A549 treated with RU486 at 1 μM for 4 hours (cell line): Measurements from ENCODE around the gene TRIM68. TPM values are rescaled to one million over a fixed set of nuclear protein-coding genes. Genes with fewer than 3 reads are reported as not detected.

Experiments
- total RNA-seq: library from RNA; stranded (reverse); fragments of 200-300 nt; extraction: Qiagen RNA extraction; gene quantifications from 5 replicates; pipeline ENCODE4 v1.2.3, GENCODE V29; 2022; ENCODE audit warnings: low read depth

Gene TRIM68, protein sequence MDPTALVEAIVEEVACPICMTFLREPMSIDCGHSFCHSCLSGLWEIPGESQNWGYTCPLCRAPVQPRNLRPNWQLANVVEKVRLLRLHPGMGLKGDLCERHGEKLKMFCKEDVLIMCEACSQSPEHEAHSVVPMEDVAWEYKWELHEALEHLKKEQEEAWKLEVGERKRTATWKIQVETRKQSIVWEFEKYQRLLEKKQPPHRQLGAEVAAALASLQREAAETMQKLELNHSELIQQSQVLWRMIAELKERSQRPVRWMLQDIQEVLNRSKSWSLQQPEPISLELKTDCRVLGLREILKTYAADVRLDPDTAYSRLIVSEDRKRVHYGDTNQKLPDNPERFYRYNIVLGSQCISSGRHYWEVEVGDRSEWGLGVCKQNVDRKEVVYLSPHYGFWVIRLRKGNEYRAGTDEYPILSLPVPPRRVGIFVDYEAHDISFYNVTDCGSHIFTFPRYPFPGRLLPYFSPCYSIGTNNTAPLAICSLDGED
- 6.9 to 10.7 TPM (median 9.2 TPM) in 5 replicates for total RNA-seq

DNA sequence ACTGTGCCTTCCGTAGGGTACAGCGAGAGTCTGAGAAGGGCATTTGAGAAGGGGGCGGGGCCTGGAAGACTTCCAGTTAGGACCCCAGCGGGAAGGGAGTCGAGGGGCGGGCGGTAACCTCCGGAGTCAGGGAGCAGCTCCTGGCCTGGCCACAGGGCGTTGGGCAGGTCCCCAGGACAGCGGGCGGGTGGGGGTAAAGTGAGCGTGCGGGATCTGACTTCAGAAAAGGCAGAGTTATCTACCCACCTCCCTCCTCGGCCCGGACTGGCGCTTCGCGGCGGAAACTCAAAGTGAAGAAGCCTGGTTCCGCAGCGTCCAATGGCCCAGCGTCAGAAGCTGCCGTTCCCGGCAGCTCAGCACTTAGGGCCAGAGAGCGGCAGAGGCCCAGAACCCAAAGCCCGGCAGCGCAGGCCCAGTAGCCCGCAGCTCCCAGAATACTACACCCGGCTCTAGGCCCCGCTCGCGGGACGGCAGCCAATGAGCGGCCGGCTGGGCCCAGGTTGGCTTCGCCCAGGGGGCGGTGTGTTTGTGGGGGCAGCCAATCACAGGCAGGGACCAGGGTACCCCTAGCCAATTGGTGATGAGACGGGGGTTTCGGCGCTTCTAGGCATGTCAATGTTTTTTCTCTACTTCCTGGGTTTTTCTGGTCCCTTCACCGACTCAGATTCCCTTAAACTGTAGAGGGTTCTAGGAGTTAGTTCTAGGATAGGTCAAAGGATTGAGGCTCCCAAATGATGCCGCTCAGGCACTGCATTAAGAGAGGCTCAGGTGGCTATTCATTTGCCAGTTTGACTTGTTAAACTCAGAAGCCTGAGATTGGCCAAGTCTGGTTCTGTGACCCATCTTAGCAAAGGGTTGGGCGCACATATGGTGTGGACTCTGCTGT, at the start of gene TRIM68:
TRIM68 (minus strand) TSS at position 451 of the 886 bp plus-strand sequence. CDS start 2,727 bp downstream, outside the sequence.

DNA sequence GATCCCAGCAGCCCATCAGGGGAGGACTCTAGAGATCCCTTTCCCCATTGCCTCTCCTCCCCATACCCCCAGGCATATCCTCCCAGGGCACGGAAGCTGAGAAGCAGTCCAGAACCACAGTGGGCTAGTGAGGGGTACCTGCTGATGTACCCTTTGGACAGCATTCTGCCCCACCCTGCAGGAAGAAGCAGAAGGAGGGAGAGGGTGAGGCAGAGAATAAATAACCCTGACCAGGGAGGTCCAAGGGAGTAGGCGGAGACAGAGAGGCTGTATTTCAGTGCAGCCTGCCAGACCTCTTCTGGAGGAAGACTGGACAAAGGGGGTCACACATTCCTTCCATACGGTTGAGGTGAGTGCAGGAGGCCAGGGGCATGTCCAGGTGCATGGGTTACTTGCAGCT, 35.7 kb upstream of the TRIM68 start, which contains the start of gene OR51E1:
OR51E1 (plus strand) TSS at position 301 of the 400 bp plus-strand sequence. CDS start 8,545 bp downstream, outside the sequence.

DNA sequence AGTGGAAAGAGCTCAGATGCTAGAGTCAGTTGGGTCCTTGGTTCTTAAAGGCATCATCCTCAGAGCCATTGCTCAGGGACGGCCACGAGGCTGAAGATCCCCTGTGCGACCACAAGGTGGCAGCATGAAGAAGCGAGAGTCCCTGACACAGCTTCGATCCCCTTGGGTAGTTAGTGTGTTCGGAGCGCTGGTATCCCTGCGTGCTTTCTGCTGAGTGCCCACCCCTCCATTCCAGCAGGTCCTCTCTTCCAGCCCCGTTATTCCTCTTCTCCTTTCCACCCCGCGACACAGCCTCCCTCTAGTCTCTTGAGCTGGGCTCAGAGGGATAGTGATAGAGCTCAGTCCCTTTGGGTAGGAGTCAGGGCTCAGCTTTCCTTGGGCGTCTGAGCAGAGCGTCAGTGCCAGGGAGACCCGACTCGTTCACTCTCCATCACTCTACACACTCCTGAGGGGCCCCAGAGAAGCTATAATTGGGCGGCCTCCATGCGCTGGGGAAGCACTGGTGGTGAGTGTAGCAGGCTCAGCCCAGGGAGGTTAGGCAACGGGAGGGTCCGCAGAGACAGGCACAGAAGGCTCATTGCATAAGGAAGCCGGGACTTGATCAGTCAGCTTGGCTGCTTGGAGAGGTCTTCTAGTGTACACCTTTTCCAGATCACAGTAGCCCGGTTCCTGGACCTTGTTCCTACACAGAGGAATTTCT, 29.1 kb upstream of the TRIM68 start, which contains the start of gene OR51D1:
OR51D1 (plus strand) TSS at position 516 of the 700 bp plus-strand sequence. CDS start 2,314 bp downstream, outside the sequence.

DNA sequence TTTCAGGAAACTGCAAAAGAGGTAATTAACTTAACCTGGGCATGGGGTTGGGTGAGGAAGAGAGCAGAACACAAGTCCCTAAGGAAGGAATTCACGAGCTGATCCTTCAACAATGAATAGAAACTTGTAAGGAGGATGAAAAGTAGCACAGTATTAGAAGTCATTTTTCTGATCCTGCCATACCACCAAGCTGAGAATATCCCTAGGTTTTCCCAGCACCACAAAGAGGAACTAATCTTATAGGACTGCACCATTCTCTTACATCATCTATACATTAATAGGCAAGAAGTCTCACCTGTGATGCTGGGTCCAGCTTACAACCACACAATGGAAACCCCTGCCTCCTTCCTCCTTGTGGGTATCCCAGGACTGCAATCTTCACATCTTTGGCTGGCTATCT, 14.3 kb downstream of the TRIM68 start, which contains the start of gene OR52I1:
OR52I1 (plus strand) TSS at position 301 of the 400 bp plus-strand sequence; CDS start at position 301, 0 bp downstream.

DNA sequence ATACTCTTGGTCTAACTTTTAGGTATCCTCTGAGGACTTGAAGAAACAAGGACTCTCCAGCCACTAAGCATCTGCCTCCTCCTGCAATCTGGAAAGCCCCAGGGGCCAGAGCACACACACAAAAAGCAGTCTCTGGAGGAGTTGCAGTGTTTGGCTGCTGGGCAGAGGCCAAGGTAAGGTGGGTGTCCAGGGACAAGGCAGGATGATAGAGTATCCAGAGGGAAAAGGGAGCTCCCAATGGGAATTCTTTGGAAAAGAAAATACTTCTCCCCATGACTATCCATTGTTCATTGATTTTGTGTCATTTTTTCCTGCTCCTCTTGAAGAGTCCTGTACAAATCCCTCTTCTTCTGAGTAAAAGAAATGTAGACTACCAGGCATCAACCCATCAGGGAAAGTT, 26.6 kb downstream of the TRIM68 start, which contains the start of gene OR52I2:
OR52I2 (plus strand) TSS at position 301 of the 400 bp plus-strand sequence.

Other genes starting within 250 kb of the TRIM68 start
- gene OR52B4, start 239.8 kb downstream of the TRIM68 start, total RNA-seq, result not detected in 5 replicates
- 18.3 to 22.3 TPM (median 21.6 TPM) in 5 replicates for gene TRIM21, start 214.5 kb downstream of the TRIM68 start, total RNA-seq
- not detected in 5 replicates for gene OR52K2, start 158.9 kb downstream of the TRIM68 start, total RNA-seq
- not detected in 5 replicates for gene OR52K1, start 125.6 kb downstream of the TRIM68 start, total RNA-seq
- gene OR52M1, start 63.0 kb downstream of the TRIM68 start, total RNA-seq, result not detected in 5 replicates
- not detected in 5 replicates for gene OR52I2, start 26.5 kb downstream of the TRIM68 start, total RNA-seq
- gene OR52I1, start 14.2 kb downstream of the TRIM68 start, total RNA-seq, result not detected in 5 replicates
- not detected in 5 replicates for gene OR51D1, start 29.2 kb upstream of the TRIM68 start, total RNA-seq
- gene OR51E1, start 35.8 kb upstream of the TRIM68 start, total RNA-seq, result not detected in 5 replicates
- not detected in 5 replicates for gene OR51E2, start 89.6 kb upstream of the TRIM68 start, total RNA-seq
- gene MMP26, start 96.6 kb upstream of the TRIM68 start, total RNA-seq, result not detected in 5 replicates
- gene OR51F1, start 161.7 kb upstream of the TRIM68 start, total RNA-seq, result not detected in 5 replicates
- not detected in 5 replicates for gene OR52R1, start 196.1 kb upstream of the TRIM68 start, total RNA-seq
- not detected in 5 replicates for gene OR51F2, start 213.1 kb upstream of the TRIM68 start, total RNA-seq
- not detected in 5 replicates for gene OR51S1, start 241.0 kb upstream of the TRIM68 start, total RNA-seq